ENCODE results near the gene USP36. TPM values are rescaled to one million over a fixed set of nuclear protein-coding genes. Genes with fewer than 3 reads are reported as not detected.

The USP36 gene
- total RNA-seq, 2 experiments from 2014 or later, result 79.0 to 92.9 TPM

DNA sequence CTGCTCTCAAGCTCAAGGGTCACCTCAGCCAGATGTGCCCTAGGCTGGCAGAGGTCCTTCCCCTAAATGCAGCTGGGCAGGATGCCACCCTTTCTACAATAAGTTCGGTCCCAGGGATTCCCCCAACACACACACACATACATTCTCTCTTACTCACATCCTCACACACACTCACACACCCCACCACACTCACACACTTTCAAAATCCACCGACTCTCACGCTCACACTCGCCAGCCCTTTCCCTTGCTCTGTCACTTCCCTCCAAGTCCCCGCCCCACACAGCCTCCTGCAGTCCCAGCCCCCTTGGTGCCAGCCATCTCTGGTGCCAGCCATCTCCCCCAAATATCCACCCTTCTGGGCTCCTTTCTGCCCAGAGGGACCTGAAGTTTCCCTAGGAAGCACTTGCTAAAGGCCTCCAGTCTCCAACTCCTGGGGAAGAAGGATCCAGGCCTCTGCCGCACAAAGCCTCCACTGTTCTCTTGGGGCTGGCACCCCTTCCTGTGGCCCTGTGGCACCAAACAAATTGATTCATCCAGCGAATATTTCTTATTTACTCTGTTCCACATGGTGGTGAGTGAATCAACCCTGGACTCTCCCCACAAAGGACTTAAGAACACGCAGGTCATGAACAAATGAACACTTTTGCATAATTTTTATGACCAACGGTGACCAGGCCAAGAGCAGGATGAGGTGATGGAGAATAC, 3.8 kb upstream of the USP36 start:
- peaks cover 28% of the 10 kb centered on the region for H3K4me1 Mint-ChIP-seq
- ChIA-PET POLR2A (no interaction called here), CTCF (no interaction called here)
- no peaks in the 10 kb centered on the region for H3K36me3 Mint-ChIP-seq (ENCODE audit: low read depth)
- no peak for DNase-seq
- no peaks in the 10 kb centered on the region for H3K27me3 Mint-ChIP-seq
- no peaks in the 10 kb centered on the region for H3K9me3 Mint-ChIP-seq
- no peak overlapping the region for H3K27ac Mint-ChIP-seq
- no peak overlapping the region for H3K4me3 Mint-ChIP-seq

DNA sequence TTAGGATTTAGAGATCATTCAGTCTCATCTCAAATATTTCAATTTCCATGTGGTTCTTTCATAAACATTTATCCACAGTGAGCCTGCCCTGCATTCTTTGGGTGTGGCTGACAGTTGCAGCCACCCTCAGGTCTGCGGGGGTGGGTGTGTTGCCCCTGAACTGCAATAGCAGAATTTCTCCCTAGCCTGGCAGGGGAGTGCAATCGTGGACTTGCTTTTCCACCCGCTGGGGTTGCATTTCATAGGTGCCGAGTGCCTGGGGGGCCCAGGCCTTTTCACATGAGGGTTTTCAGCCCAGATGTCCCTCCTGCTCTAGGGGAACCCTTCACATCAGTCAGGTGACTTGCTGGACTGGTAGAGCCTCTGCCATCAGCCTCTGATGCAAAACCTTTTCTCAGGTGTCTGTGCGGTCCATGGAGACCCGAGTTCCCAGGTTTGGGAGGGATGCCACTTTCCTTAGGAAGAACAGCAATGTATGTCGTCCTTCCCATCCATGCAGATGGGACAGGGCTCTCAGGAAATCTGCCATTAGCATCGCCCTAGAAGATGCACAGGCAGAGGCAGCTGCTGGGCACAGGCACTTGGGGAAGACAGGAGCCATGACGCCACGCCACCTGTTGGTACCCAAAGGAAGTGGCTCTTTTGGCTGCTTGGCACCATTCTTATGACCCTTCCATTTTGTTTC, 2.4 kb upstream of the USP36 start:
- H3K27me3 Mint-ChIP-seq, result no peaks in the 10 kb centered on the region
- POLR2A ChIA-PET, result no interaction called here
- H3K4me1 Mint-ChIP-seq, result peaks cover 40% of the 10 kb centered on the region
- no peak overlapping the region for H3K4me3 Mint-ChIP-seq
- CTCF ChIA-PET, result interaction anchor here (0.6 to 1.2 kb wide), 5 partner anchors 12 to 403 kb away, joined by 3 to 4 read pairs (median 3); no protein-coding TSS in a partner anchor
- no peaks in the 10 kb centered on the region for H3K9me3 Mint-ChIP-seq
- DNase-seq, result peak; percentile 71
- peak overlapping the region; percentile 63 for H3K27ac Mint-ChIP-seq
- H3K36me3 Mint-ChIP-seq (ENCODE audit: low read depth), result no peaks in the 10 kb centered on the region

- ChIA-PET CTCF (no interaction called here), POLR2A (interaction anchor here (1.0 kb wide), 1 partner anchor 60 kb away, joined by 3 read pairs; no protein-coding TSS in a partner anchor)
- Mint-ChIP-seq H3K27ac (peak overlapping the region; percentile 98), H3K27me3 (no peaks in the 10 kb centered on the region), H3K4me3 (peak overlapping the region; percentile 87), H3K9me3 (no peaks in the 10 kb centered on the region), H3K4me1 (peaks cover 52% of the 10 kb centered on the region), H3K36me3 (ENCODE audit: low read depth) (peaks cover 22% of the 10 kb centered on the region)
- no peak for DNase-seq
Measured at GRCh38 chr17:78840530-78840779, 159 bp downstream of the USP36 start.

- Mint-ChIP-seq H3K4me3 (peak overlapping the region; percentile 87), H3K27me3 (no peaks in the 10 kb centered on the region), H3K9me3 (no peaks in the 10 kb centered on the region), H3K4me1 (peaks cover 52% of the 10 kb centered on the region), H3K36me3 (ENCODE audit: low read depth) (peaks cover 23% of the 10 kb centered on the region), H3K27ac (peak overlapping the region; percentile 94)
- peak; percentile 60 for DNase-seq
- ChIA-PET CTCF (no interaction called here), POLR2A (interaction anchor here (1.0 kb wide), 1 partner anchor 60 kb away, joined by 3 read pairs; no protein-coding TSS in a partner anchor)
Measured at GRCh38 chr17:78839762-78840529, 668 bp downstream of the USP36 start.

GRCh38 chr17:78839235-78839761, 1.3 kb downstream of the USP36 start:
- no peaks in the 10 kb centered on the region for H3K27me3 Mint-ChIP-seq
- CTCF ChIA-PET, result no interaction called here
- DNase-seq, result no peak
- POLR2A ChIA-PET, result no interaction called here
- peak overlapping the region; percentile 94 for H3K27ac Mint-ChIP-seq
- peak overlapping the region; percentile 87 for H3K4me3 Mint-ChIP-seq
- H3K4me1 Mint-ChIP-seq, result peaks cover 49% of the 10 kb centered on the region
- H3K36me3 Mint-ChIP-seq (ENCODE audit: low read depth), result peaks cover 26% of the 10 kb centered on the region
- H3K9me3 Mint-ChIP-seq, result no peaks in the 10 kb centered on the region

DNA sequence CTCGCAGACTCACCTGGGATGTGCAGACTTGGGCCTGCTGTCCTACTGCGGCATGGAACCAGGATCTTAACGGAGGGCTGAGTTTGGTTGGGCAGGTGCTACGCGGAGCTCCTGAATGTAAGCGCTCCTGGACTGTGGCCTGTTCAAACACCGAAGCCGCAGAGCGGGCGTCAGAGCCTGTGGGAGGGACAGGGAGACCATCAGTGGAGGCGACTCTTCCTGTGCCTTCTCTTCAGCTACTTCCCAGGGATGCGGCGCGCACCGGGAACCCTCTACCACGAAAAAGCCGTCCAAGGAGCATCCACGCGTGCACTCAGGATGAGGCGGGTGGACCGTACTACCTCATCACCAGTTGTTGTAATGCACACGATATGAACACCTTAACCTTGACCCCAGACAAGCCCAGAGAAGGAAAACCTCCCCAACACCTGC, 2.0 kb downstream of the USP36 start:
- POLR2A ChIA-PET, result no interaction called here
- peaks cover 28% of the 10 kb centered on the region for H3K36me3 Mint-ChIP-seq (ENCODE audit: low read depth)
- CTCF ChIA-PET, result interaction anchor here (0.6 to 0.8 kb wide), 3 partner anchors 19 to 130 kb away, joined by 3 to 4 read pairs (median 3); no protein-coding TSS in a partner anchor

GRCh38 chr17:78836420-78837021, 4.1 kb downstream of the USP36 start:
- POLR2A ChIA-PET, result no interaction called here
- DNase-seq, result no peak

More for the DNA sequence above, 2.0 kb downstream of the USP36 start:
- DNase-seq, result no peak
- Mint-ChIP-seq H3K27me3 (no peaks in the 10 kb centered on the region), H3K4me1 (peaks cover 44% of the 10 kb centered on the region), H3K27ac (peak overlapping the region; percentile 94), H3K4me3 (peak overlapping the region; percentile 87), H3K9me3 (no peaks in the 10 kb centered on the region)

DNA sequence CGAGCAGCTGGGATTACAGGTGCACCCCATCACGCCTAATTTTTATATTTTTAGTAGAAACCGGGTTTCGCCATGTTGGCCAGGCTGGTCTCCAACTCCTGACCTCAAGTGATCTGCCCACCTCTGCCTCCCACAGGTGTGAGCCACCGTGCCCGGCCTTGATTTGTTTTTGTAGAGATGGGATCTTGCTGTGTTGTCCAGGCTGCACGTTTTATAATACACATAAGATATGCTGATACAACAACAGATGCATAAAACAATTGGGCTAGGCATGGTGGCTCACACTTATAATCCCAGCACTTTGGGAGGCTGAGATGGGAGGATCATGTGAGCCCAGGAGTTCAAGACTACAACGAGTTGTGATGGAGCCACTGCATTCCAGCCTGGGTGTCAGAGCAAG, 6.0 kb downstream of the USP36 start:
- Mint-ChIP-seq H3K27me3 (no peaks in the 10 kb centered on the region), H3K27ac (no peak overlapping the region), H3K4me3 (no peak overlapping the region), H3K36me3 (ENCODE audit: low read depth) (peaks cover 52% of the 10 kb centered on the region), H3K4me1 (peaks cover 29% of the 10 kb centered on the region), H3K9me3 (no peaks in the 10 kb centered on the region)
- DNase-seq, result no peak
- ChIA-PET CTCF (interaction anchor here (1.6 to 2.6 kb wide), 2 partner anchors 13 to 15 kb away, joined by 4 to 6 read pairs; no protein-coding TSS in a partner anchor), POLR2A (no interaction called here)

More at GRCh38 chr17:78836420-78837021, 4.1 kb downstream of the USP36 start:
- H3K27ac Mint-ChIP-seq, result peak overlapping the region; percentile 15
- peaks cover 45% of the 10 kb centered on the region for H3K36me3 Mint-ChIP-seq (ENCODE audit: low read depth)
- CTCF ChIA-PET, result interaction anchor here (1.6 to 2.6 kb wide), 2 partner anchors 9 to 17 kb away, joined by 4 to 6 read pairs; no protein-coding TSS in a partner anchor
- no peaks in the 10 kb centered on the region for H3K9me3 Mint-ChIP-seq
- H3K4me1 Mint-ChIP-seq, result peaks cover 30% of the 10 kb centered on the region
- H3K4me3 Mint-ChIP-seq, result no peak overlapping the region
- H3K27me3 Mint-ChIP-seq, result no peaks in the 10 kb centered on the region

DNA sequence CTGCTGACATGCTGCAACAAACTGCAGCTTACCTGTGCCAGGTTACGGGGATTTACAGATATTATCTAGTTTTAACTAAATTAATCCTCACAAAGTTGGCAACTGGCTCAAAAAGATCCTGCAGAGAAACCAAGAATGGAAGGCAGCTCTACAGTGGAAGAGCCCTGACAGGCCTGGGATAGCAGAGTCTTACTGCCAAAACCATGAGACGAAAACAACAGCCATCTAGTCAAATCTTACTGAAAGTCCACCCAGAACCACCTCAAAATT, 8.1 kb downstream of the USP36 start:
- Mint-ChIP-seq H3K4me3 (no peak overlapping the region), H3K36me3 (ENCODE audit: low read depth) (peaks cover 60% of the 10 kb centered on the region), H3K27me3 (no peaks in the 10 kb centered on the region), H3K9me3 (no peaks in the 10 kb centered on the region), H3K4me1 (peaks cover 16% of the 10 kb centered on the region), H3K27ac (no peak overlapping the region)
- no peak for DNase-seq
- ChIA-PET POLR2A (no interaction called here), CTCF (interaction anchor here (0.9 kb wide), 1 partner anchor 190 kb away, joined by 3 read pairs; no protein-coding TSS in a partner anchor)

DNA sequence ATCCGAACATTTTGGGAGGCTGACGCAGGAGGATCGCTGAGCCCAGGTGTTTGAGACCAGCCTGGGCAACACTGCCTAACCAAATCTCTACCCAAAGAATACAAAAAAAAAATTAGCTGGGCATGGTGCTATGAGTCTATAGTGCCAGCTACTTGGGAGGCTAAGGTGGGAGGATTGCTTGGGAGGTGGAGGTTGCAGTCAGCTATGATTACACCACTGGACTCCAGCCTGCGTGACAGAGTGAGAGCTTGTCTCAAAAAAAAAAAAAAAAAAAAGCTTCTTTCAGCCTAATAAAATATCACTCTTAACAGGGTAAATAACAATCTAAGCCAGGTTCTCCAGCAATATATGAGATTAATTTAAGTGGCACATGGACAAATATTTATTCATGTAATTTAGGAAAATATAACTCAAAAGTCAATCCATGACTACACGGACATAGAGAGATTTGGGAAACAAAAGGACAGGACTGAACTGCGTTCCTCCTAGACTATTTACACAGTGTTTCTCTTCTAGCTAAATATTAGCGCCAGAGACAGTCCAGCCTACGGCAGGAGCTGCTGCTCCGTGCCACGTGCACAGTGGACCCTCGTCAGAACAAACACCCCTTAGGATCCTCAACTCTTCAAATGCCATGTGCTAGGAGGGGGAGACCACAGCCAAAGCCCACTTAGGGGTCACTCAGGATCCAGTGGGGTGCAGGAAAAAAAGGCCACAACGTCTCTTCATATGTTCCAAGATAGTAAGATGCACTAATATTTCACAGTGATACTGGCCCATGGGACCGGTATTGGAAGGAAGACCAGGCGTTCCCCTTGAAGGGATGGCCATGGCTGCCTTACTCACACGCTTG, 8.7 kb downstream of the USP36 start:
- H3K4me1 Mint-ChIP-seq, result peaks cover 11% of the 10 kb centered on the region
- ChIA-PET POLR2A (interaction anchor here (0.6 kb wide), 1 partner anchor 68 kb away, joined by 4 read pairs; no protein-coding TSS in a partner anchor), CTCF (interaction anchor here (0.6 to 0.9 kb wide), 3 partner anchors 13 to 190 kb away, joined by 3 read pairs; no protein-coding TSS in a partner anchor)
- DNase-seq, result no peak
- H3K9me3 Mint-ChIP-seq, result no peaks in the 10 kb centered on the region
- H3K27me3 Mint-ChIP-seq, result no peaks in the 10 kb centered on the region
- no peak overlapping the region for H3K4me3 Mint-ChIP-seq
- H3K27ac Mint-ChIP-seq, result no peak overlapping the region
- H3K36me3 Mint-ChIP-seq (ENCODE audit: low read depth), result peaks cover 59% of the 10 kb centered on the region

DNA sequence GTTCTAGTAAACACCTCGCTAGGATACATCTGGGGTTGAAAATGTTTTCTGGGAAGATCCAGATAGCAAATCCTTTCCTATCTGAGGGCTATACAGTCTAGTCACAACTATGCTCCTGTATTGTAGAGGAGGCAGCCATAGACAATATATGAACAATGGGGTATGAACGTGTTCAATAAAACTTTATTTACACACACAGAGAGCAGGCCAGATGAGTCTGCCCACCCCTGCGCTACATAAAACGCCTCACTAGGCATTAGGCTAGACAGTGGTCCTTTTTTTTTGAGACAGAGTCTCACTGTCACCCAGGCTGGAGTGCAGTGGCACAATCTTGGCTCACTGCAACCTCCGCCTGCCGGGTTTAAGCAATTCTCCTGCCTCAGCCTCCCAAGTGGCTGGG, 11.1 kb downstream of the USP36 start:
- no peak overlapping the region for H3K27ac Mint-ChIP-seq

More for the DNA sequence above, 11.1 kb downstream of the USP36 start:
- Mint-ChIP-seq H3K4me3 (no peak overlapping the region), H3K9me3 (no peaks in the 10 kb centered on the region), H3K27me3 (no peaks in the 10 kb centered on the region), H3K36me3 (ENCODE audit: low read depth) (peaks cover 62% of the 10 kb centered on the region), H3K4me1 (peaks cover 23% of the 10 kb centered on the region)
- ChIA-PET POLR2A (no interaction called here), CTCF (interaction anchor here (0.6 to 2.4 kb wide), 2 partner anchors 10 to 1370 kb away, joined by 3 to 12 read pairs; no protein-coding TSS in a partner anchor)
- no peak for DNase-seq
